Stimulated activated CD8-positive, alpha-beta memory T cell treated with anti-CD3 and anti-CD28 coated beads, Interleukin-12 subunit alpha, Interleukin-12 subunit beta, amount 100 ng/mL, for 24 hours (primary cell): ENCODE data around the gene RNF227.
A peak's percentile ranks its signal among the peaks of the same experiment; 100 is the strongest.

Source experiments
- DNase-seq: peaks from one replicate; pipeline ENCODE4 v3.0.0-alpha.2; 2020; ENCODE audit errors: extremely low read depth

The RNF227 gene

GRCh38 chr17:7889166-7889955 is 26.7 kb downstream of the RNF227 start:
- no peak for DNase-seq

- DNase-seq, result no peak
These were observed 27.7 kb downstream of the RNF227 start, which contains the start of gene CHD3 for GRCh38 chr17:7888184-7888920. Gene CHD3, plus strand, starts transcription at chr17:7888789. Its CDS starts 212 bp downstream, at chr17:7889001.

GRCh38 chr17:7887482-7888183 is 28.5 kb downstream of the RNF227 start:
- DNase-seq, result peak; percentile 74

GRCh38 chr17:7887038-7887481 is 29.0 kb downstream of the RNF227 start:
- no peak for DNase-seq

GRCh38 chr17:7886227-7887037 is 29.7 kb downstream of the RNF227 start:
- no peak for DNase-seq

- no peak for DNase-seq
These were observed 30.5 kb downstream of the RNF227 start for GRCh38 chr17:7885367-7886226.

- DNase-seq, result no peak
These were observed 31.3 kb downstream of the RNF227 start for GRCh38 chr17:7884581-7885366.

- DNase-seq, result no peak
These were observed 32.2 kb downstream of the RNF227 start for GRCh38 chr17:7883781-7884386.

GRCh38 chr17:7882629-7883028 is 33.5 kb downstream of the RNF227 start:
- DNase-seq, result no peak

GRCh38 chr17:7882068-7882467 is 34.0 kb downstream of the RNF227 start:
- DNase-seq, result no peak

- no peak for DNase-seq
These were observed 34.6 kb downstream of the RNF227 start for GRCh38 chr17:7881276-7882054.

- no peak for DNase-seq
These were observed 35.8 kb downstream of the RNF227 start for GRCh38 chr17:7880076-7880868.

- DNase-seq, result no peak
These were observed 37.9 kb downstream of the RNF227 start for GRCh38 chr17:7878234-7878633.

GRCh38 chr17:7875804-7876370 is 40.2 kb downstream of the RNF227 start:
- no peak for DNase-seq

GRCh38 chr17:7873051-7873450 is 43.0 kb downstream of the RNF227 start:
- DNase-seq, result no peak

- no peak for DNase-seq
These were observed 48.2 kb downstream of the RNF227 start for GRCh38 chr17:7867881-7868329.

- no peak for DNase-seq
These were observed 51.0 kb downstream of the RNF227 start for GRCh38 chr17:7864995-7865650.
